ENCODE results near the gene DUSP10. TPM values are rescaled to one million over a fixed set of nuclear protein-coding genes. Genes with fewer than 3 reads are reported as not detected.

DUSP10 gene
- total RNA-seq, 4 donors from 2014 or later = 3.8 to 7.3 (median 4.4) TPM

GRCh38 chr1:221687836-221688487 is 53.9 kb downstream of the DUSP10 start:
- 66 to 73% methylated on average over 4 of the region's 4 CpGs for WGBS, 2 donors
- no peaks in the 10 kb centered on the region for H3K9me3 ChIP-seq
- DNase-seq (ENCODE audit: low spot score in 2 of 2) = no peak
- no peaks in the 10 kb centered on the region for H3K27me3 ChIP-seq
- H3K4me1 ChIP-seq = no peaks in the 10 kb centered on the region
- H3K27ac ChIP-seq = no peak overlapping the region
- H3K4me3 ChIP-seq = no peak overlapping the region
- no peaks in the 10 kb centered on the region for H3K36me3 ChIP-seq
- no peak for TF ChIP-seq POLR2A (IDR thresholded peaks at IDR 0.05)
- TF ChIP-seq EP300 (IDR thresholded peaks at IDR 0.05) = no peak
- TF ChIP-seq CTCF (IDR thresholded peaks at IDR 0.05) = no peak

- Histone ChIP-seq H3K27me3 (no peaks in the 10 kb centered on the region), H3K36me3 (no peaks in the 10 kb centered on the region), H3K4me3 (no peak overlapping the region), H3K9me3 (peaks cover 0 to 9% (median 0%) of the 10 kb centered on the region in 4 donors), H3K4me1 (no peaks in the 10 kb centered on the region), H3K27ac (no peak overlapping the region)
- TF ChIP-seq POLR2A (IDR thresholded peaks at IDR 0.05) (no peak), EP300 (IDR thresholded peaks at IDR 0.05) (no peak), CTCF (IDR thresholded peaks at IDR 0.05) (no peak)
- WGBS, 2 donors = 75 to 83% methylated on average over 2 of the region's 2 CpGs
- no peak for DNase-seq (ENCODE audit: low spot score in 2 of 2)
These were observed 58.2 kb downstream of the DUSP10 start for GRCh38 chr1:221683681-221684080.

- Histone ChIP-seq H3K9me3 (peaks cover 0 to 9% (median 0%) of the 10 kb centered on the region in 4 donors), H3K4me3 (no peak overlapping the region), H3K27me3 (no peaks in the 10 kb centered on the region), H3K4me1 (no peaks in the 10 kb centered on the region), H3K36me3 (no peaks in the 10 kb centered on the region), H3K27ac (no peak overlapping the region)
- no peak for TF ChIP-seq EP300 (IDR thresholded peaks at IDR 0.05)
- no peak for TF ChIP-seq CTCF (IDR thresholded peaks at IDR 0.05)
- no peak for TF ChIP-seq POLR2A (IDR thresholded peaks at IDR 0.05)
- no peak for DNase-seq (ENCODE audit: low spot score in 2 of 2)
- 86% methylated on average over 2 of the region's 2 CpGs for WGBS, 2 donors
These were observed 61.8 kb downstream of the DUSP10 start for GRCh38 chr1:221680085-221680484.

- WGBS, 2 donors = 92 to 97% methylated on average over 1 of the region's 1 CpG
- Histone ChIP-seq H3K27ac (no peak overlapping the region), H3K4me1 (no peaks in the 10 kb centered on the region), H3K36me3 (no peaks in the 10 kb centered on the region), H3K4me3 (no peak overlapping the region), H3K27me3 (no peaks in the 10 kb centered on the region), H3K9me3 (peaks cover 0 to 9% (median 0%) of the 10 kb centered on the region in 4 donors)
- TF ChIP-seq POLR2A (IDR thresholded peaks at IDR 0.05) (no peak), EP300 (IDR thresholded peaks at IDR 0.05) (no peak), CTCF (IDR thresholded peaks at IDR 0.05) (no peak)
- DNase-seq (ENCODE audit: low spot score in 2 of 2) = no peak
These were observed 63.9 kb downstream of the DUSP10 start for GRCh38 chr1:221678014-221678413.

GRCh38 chr1:221675880-221676800 is 65.7 kb downstream of the DUSP10 start:
- no peaks in the 10 kb centered on the region for H3K27me3 ChIP-seq
- TF ChIP-seq CTCF (IDR thresholded peaks at IDR 0.05) = no peak
- no peak for TF ChIP-seq EP300 (IDR thresholded peaks at IDR 0.05)
- no peak for TF ChIP-seq POLR2A (IDR thresholded peaks at IDR 0.05)
- DNase-seq (ENCODE audit: low spot score in 2 of 2) = no peak
- H3K27ac ChIP-seq = no peak overlapping the region
- H3K9me3 ChIP-seq = peaks cover 0 to 9% (median 0%) of the 10 kb centered on the region in 4 donors
- WGBS, 2 donors = 84 to 85% methylated on average over 5 of the region's 5 CpGs
- no peak overlapping the region for H3K4me3 ChIP-seq
- H3K4me1 ChIP-seq = no peaks in the 10 kb centered on the region
- H3K36me3 ChIP-seq = no peaks in the 10 kb centered on the region

Measured in tibial nerve (tissue), 4 donors.